ENCODE measurements around the gene MEF2D.

The MEF2D gene

GRCh38 chr1:156465747-156466365 is 34.7 kb downstream of the MEF2D start:
- Histone ChIP-seq H3K4me1 (ENCODE audit: control insufficient read depth, insufficient read depth, low read length, unreplicated experiment) (peaks cover 43% of the 10 kb centered on the region), H3K27ac (ENCODE audit: low read depth, low read length) (peak overlapping the region; percentile 95), H3K4me3 (ENCODE audit: low read depth, low read length) (peak overlapping the region; percentile 50), H2AFZ (ENCODE audit: low read length, unreplicated experiment) (no peak overlapping the region), H3K36me3 (ENCODE audit: insufficient read depth, low read length) (no peaks in the 10 kb centered on the region; the same call in 1 of the 2 replicates), H3K27me3 (ENCODE audit: insufficient read depth, low read length) (no peaks in the 10 kb centered on the region), H3K79me2 (ENCODE audit: control insufficient read depth, insufficient read depth, low read length, unreplicated experiment) (no peaks in the 10 kb centered on the region)

GRCh38 chr1:156464825-156465452 is 35.6 kb downstream of the MEF2D start:
- Histone ChIP-seq H3K36me3 (ENCODE audit: insufficient read depth, low read length) (no peaks in the 10 kb centered on the region; the same call in 1 of the 2 replicates), H3K4me1 (ENCODE audit: control insufficient read depth, insufficient read depth, low read length, unreplicated experiment) (peaks cover 43% of the 10 kb centered on the region), H3K27ac (ENCODE audit: low read depth, low read length) (peak overlapping the region; percentile 95), H3K27me3 (ENCODE audit: insufficient read depth, low read length) (no peaks in the 10 kb centered on the region), H3K79me2 (ENCODE audit: control insufficient read depth, insufficient read depth, low read length, unreplicated experiment) (no peaks in the 10 kb centered on the region), H3K4me3 (ENCODE audit: low read depth, low read length) (peak overlapping the region; percentile 50), H2AFZ (ENCODE audit: low read length, unreplicated experiment) (no peak overlapping the region)

- H3K79me2 ChIP-seq (ENCODE audit: control insufficient read depth, insufficient read depth, low read length, unreplicated experiment) = no peaks in the 10 kb centered on the region
- H3K4me3 ChIP-seq (ENCODE audit: low read depth, low read length) = peak overlapping the region; percentile 50
- H3K4me1 ChIP-seq (ENCODE audit: control insufficient read depth, insufficient read depth, low read length, unreplicated experiment) = peaks cover 43% of the 10 kb centered on the region
- no peaks in the 10 kb centered on the region for H3K27me3 ChIP-seq (ENCODE audit: insufficient read depth, low read length)
- H2AFZ ChIP-seq (ENCODE audit: low read length, unreplicated experiment) = no peak overlapping the region
- H3K27ac ChIP-seq (ENCODE audit: low read depth, low read length) = peak overlapping the region; percentile 95
- no peaks in the 10 kb centered on the region; the same call in 1 of the 2 replicates for H3K36me3 ChIP-seq (ENCODE audit: insufficient read depth, low read length)
Observed at GRCh38 chr1:156464335-156464734, 36.2 kb downstream of the MEF2D start.

- Histone ChIP-seq H3K27ac (ENCODE audit: low read depth, low read length) (peak overlapping the region; percentile 95), H3K4me1 (ENCODE audit: control insufficient read depth, insufficient read depth, low read length, unreplicated experiment) (peaks cover 43% of the 10 kb centered on the region), H3K4me3 (ENCODE audit: low read depth, low read length) (no peak overlapping the region), H3K36me3 (ENCODE audit: insufficient read depth, low read length) (no peaks in the 10 kb centered on the region; the same call in 1 of the 2 replicates), H3K27me3 (ENCODE audit: insufficient read depth, low read length) (no peaks in the 10 kb centered on the region), H3K79me2 (ENCODE audit: control insufficient read depth, insufficient read depth, low read length, unreplicated experiment) (no peaks in the 10 kb centered on the region), H2AFZ (ENCODE audit: low read length, unreplicated experiment) (no peak overlapping the region)
Observed at GRCh38 chr1:156463874-156464273, 36.7 kb downstream of the MEF2D start.

- Histone ChIP-seq H3K4me1 (ENCODE audit: control insufficient read depth, insufficient read depth, low read length, unreplicated experiment) (peaks cover 47% of the 10 kb centered on the region), H2AFZ (ENCODE audit: low read length, unreplicated experiment) (no peak overlapping the region), H3K79me2 (ENCODE audit: control insufficient read depth, insufficient read depth, low read length, unreplicated experiment) (no peaks in the 10 kb centered on the region), H3K27me3 (ENCODE audit: insufficient read depth, low read length) (no peaks in the 10 kb centered on the region), H3K4me3 (ENCODE audit: low read depth, low read length) (no peak overlapping the region), H3K27ac (ENCODE audit: low read depth, low read length) (peak overlapping the region; percentile 95), H3K36me3 (ENCODE audit: insufficient read depth, low read length) (no peaks in the 10 kb centered on the region; the same call in 1 of the 2 replicates)
Observed at GRCh38 chr1:156462954-156463795, 37.4 kb downstream of the MEF2D start.

- H3K27ac ChIP-seq (ENCODE audit: low read depth, low read length) = no peak overlapping the region
- no peak overlapping the region for H3K4me3 ChIP-seq (ENCODE audit: low read depth, low read length)
- no peaks in the 10 kb centered on the region; the same call in 1 of the 2 replicates for H3K36me3 ChIP-seq (ENCODE audit: insufficient read depth, low read length)
Observed at GRCh38 chr1:156461781-156462647, 38.6 kb downstream of the MEF2D start.

GRCh38 chr1:156461109-156461508 is 39.5 kb downstream of the MEF2D start:
- Histone ChIP-seq H3K4me1 (ENCODE audit: control insufficient read depth, insufficient read depth, low read length, unreplicated experiment) (peaks cover 44% of the 10 kb centered on the region), H3K36me3 (ENCODE audit: insufficient read depth, low read length) (no peaks in the 10 kb centered on the region; the same call in 1 of the 2 replicates), H3K79me2 (ENCODE audit: control insufficient read depth, insufficient read depth, low read length, unreplicated experiment) (no peaks in the 10 kb centered on the region), H3K27ac (ENCODE audit: low read depth, low read length) (no peak overlapping the region), H3K4me3 (ENCODE audit: low read depth, low read length) (no peak overlapping the region), H3K27me3 (ENCODE audit: insufficient read depth, low read length) (no peaks in the 10 kb centered on the region), H2AFZ (ENCODE audit: low read length, unreplicated experiment) (no peak overlapping the region)

More at GRCh38 chr1:156461781-156462647, 38.6 kb downstream of the MEF2D start:
- Histone ChIP-seq H3K4me1 (ENCODE audit: control insufficient read depth, insufficient read depth, low read length, unreplicated experiment) (peaks cover 50% of the 10 kb centered on the region), H3K79me2 (ENCODE audit: control insufficient read depth, insufficient read depth, low read length, unreplicated experiment) (no peaks in the 10 kb centered on the region), H3K27me3 (ENCODE audit: insufficient read depth, low read length) (no peaks in the 10 kb centered on the region), H2AFZ (ENCODE audit: low read length, unreplicated experiment) (no peak overlapping the region)

- Histone ChIP-seq H2AFZ (ENCODE audit: low read length, unreplicated experiment) (no peak overlapping the region), H3K4me1 (ENCODE audit: control insufficient read depth, insufficient read depth, low read length, unreplicated experiment) (peaks cover 40% of the 10 kb centered on the region), H3K79me2 (ENCODE audit: control insufficient read depth, insufficient read depth, low read length, unreplicated experiment) (no peaks in the 10 kb centered on the region), H3K36me3 (ENCODE audit: insufficient read depth, low read length) (no peaks in the 10 kb centered on the region; the same call in 1 of the 2 replicates), H3K27me3 (ENCODE audit: insufficient read depth, low read length) (no peaks in the 10 kb centered on the region), H3K27ac (ENCODE audit: low read depth, low read length) (no peak overlapping the region), H3K4me3 (ENCODE audit: low read depth, low read length) (no peak overlapping the region)
Observed at GRCh38 chr1:156460525-156460924, 40.0 kb downstream of the MEF2D start.

- no peaks in the 10 kb centered on the region for H3K27me3 ChIP-seq (ENCODE audit: insufficient read depth, low read length)
- no peak overlapping the region for H2AFZ ChIP-seq (ENCODE audit: low read length, unreplicated experiment)
- peaks cover 16% of the 10 kb centered on the region for H3K4me1 ChIP-seq (ENCODE audit: control insufficient read depth, insufficient read depth, low read length, unreplicated experiment)
- H3K36me3 ChIP-seq (ENCODE audit: insufficient read depth, low read length) = no peaks in the 10 kb centered on the region; the same call in 1 of the 2 replicates
- peak overlapping the region; percentile 95 for H3K27ac ChIP-seq (ENCODE audit: low read depth, low read length)
- no peak overlapping the region for H3K4me3 ChIP-seq (ENCODE audit: low read depth, low read length)
- H3K79me2 ChIP-seq (ENCODE audit: control insufficient read depth, insufficient read depth, low read length, unreplicated experiment) = no peaks in the 10 kb centered on the region
Observed at GRCh38 chr1:156458181-156458503, 42.4 kb downstream of the MEF2D start.
